HFFc6 (cell line): ENCODE results near the gene REEP6. TPM values are rescaled to one million over a fixed set of nuclear protein-coding genes. Genes with fewer than 3 reads are reported as not detected.

Experiments used
- DNase-seq: peaks from one replicate; pipeline ENCODE4 v3.0.0-alpha.2; 2018
- H3K27ac Mint-ChIP-seq: 2 replicates; pipeline ENCODE4 v1.8.0; 2020; ENCODE audit warnings: mild to moderate bottlenecking, mixed read lengths
- H3K27me3 Mint-ChIP-seq: 2 replicates; pipeline ENCODE4 v1.8.0; 2021; ENCODE audit warnings: mild to moderate bottlenecking, moderate library complexity, mixed read lengths; ENCODE audit not compliant: insufficient read depth
- H3K36me3 Mint-ChIP-seq: 2 replicates; pipeline ENCODE4 v1.8.0; 2021; ENCODE audit warnings: low read depth, mixed read lengths
- H3K4me1 Mint-ChIP-seq: 2 replicates; pipeline ENCODE4 v1.8.0; 2020; ENCODE audit warnings: low read depth, mixed read lengths
- H3K4me3 Mint-ChIP-seq: 2 replicates; pipeline ENCODE4 v1.8.0; 2020; ENCODE audit warnings: mild to moderate bottlenecking, moderate library complexity, mixed read lengths
- H3K9me3 Mint-ChIP-seq: 2 replicates; pipeline ENCODE4 v1.8.0; 2020; ENCODE audit warnings: mild to moderate bottlenecking, mixed read lengths
- CTCF ChIP-seq: fragments of 200-600 bp; sonication (generic); IDR thresholded peaks from 2 replicates; pipeline ENCODE4 v1.5.0; 2021; ENCODE audit warnings: antibody characterized with exemption, mild to moderate bottlenecking
- total RNA-seq, 6 experiments: library from RNA; stranded (reverse); fragmentation: NEBNext Ultra II Directional; extraction: Animal tissue kit (Norgen Biotek cat#: 25700); gene quantifications; 2 replicates in 1 of 6; 3 replicates in 5 of 6; pipeline ENCODE4 v1.2.3, GENCODE V29; 2021

REEP6 gene
- total RNA-seq, 6 experiments from 2014 or later = 1.7 to 4.6 (median 2.1) TPM

GRCh38 chr19:1446713-1447481, 44.1 kb upstream of the REEP6 start:
- Mint-ChIP-seq H3K27me3 (peaks cover 31% of the 10 kb centered on the region), H3K9me3 (no peaks in the 10 kb centered on the region; the same call in 1 of the 2 replicates), H3K27ac (no peak overlapping the region), H3K4me3 (peak overlapping the region; percentile 37; the same call in 1 of the 2 replicates), H3K4me1 (peaks cover 10% of the 10 kb centered on the region; the same call in 1 of the 2 replicates), H3K36me3 (peaks cover 9% of the 10 kb centered on the region; the same call in 1 of the 2 replicates)
- no peak for DNase-seq
- no peak for TF ChIP-seq CTCF

- Mint-ChIP-seq H3K9me3 (no peaks in the 10 kb centered on the region; the same call in 1 of the 2 replicates), H3K27me3 (peaks cover 33% of the 10 kb centered on the region), H3K4me1 (peaks cover 4% of the 10 kb centered on the region; the same call in 1 of the 2 replicates), H3K36me3 (peaks cover 3% of the 10 kb centered on the region; the same call in 1 of the 2 replicates), H3K4me3 (no peak overlapping the region), H3K27ac (no peak overlapping the region)
- DNase-seq = no peak
- no peak for TF ChIP-seq CTCF
These were observed 43.5 kb upstream of the REEP6 start for GRCh38 chr19:1447504-1447903.

- Mint-ChIP-seq H3K27ac (no peak overlapping the region), H3K4me1 (no peaks in the 10 kb centered on the region), H3K9me3 (no peaks in the 10 kb centered on the region; the same call in 1 of the 2 replicates), H3K4me3 (no peak overlapping the region), H3K36me3 (no peaks in the 10 kb centered on the region), H3K27me3 (peaks cover 35% of the 10 kb centered on the region)
- no peak for TF ChIP-seq CTCF
- DNase-seq = no peak
These were observed 43.0 kb upstream of the REEP6 start for GRCh38 chr19:1447944-1448343.

GRCh38 chr19:1449467-1450442, 41.2 kb upstream of the REEP6 start, which contains the start of gene APC2:
Gene APC2 (plus strand): TSS chr19:1450121. CDS start chr19:1453002, 2,881 bp downstream.
- peaks cover 33% of the 10 kb centered on the region for H3K27me3 Mint-ChIP-seq
- no peaks in the 10 kb centered on the region for H3K4me1 Mint-ChIP-seq
- H3K36me3 Mint-ChIP-seq = no peaks in the 10 kb centered on the region
- no peak within 1 kb of the TSS for H3K27ac Mint-ChIP-seq
- no peak for TF ChIP-seq CTCF
- no peak for DNase-seq
- H3K4me3 Mint-ChIP-seq = no peak within 1 kb of the TSS; the same call in 1 of the 2 replicates
- H3K9me3 Mint-ChIP-seq = no peaks in the 10 kb centered on the region; the same call in 1 of the 2 replicates
